NCI-H2171 treated with DMSO at 0.1 percent for 48 hours (cell line): ENCODE data around the gene CHDH.
A peak's percentile ranks its signal among the peaks of the same experiment; 100 is the strongest.

Experiments used
- DNase-seq: peaks from one replicate; lab custom pipeline; 2025; lab: John Stamatoyannopoulos, UW

CHDH gene

GRCh38 chr3:53846134-53846850 is at the start of gene CHDH, which contains the start of gene IL17RB:
Gene CHDH, minus strand, starts transcription at chr3:53846419. Its CDS starts 22,411 bp downstream, at chr3:53824008.
Gene IL17RB, plus strand, starts transcription at chr3:53846568. Its CDS starts 21 bp downstream, at chr3:53846589.
- no peak for DNase-seq

DNA sequence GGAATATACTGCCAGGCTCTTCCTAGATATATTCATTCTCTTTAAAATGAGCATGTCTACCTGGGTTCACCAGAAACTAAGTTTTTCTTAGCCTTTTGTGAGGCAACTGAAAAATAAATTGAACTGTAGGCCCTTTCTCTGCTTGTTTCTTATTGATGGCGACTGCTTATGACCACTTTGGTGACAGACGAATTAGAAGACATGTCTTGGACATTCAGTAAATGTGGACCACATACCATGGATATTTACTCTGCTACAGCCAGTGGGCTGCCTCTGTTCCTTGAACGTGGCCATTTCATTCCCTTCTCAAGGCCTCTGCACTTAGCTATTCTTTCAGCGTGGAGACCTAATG is 46.0 kb upstream of the CHDH start:
- no peak for DNase-seq

GRCh38 chr3:53891497-53892285 is 45.5 kb upstream of the CHDH start, which contains the start of gene SELENOK:
Gene SELENOK, minus strand, starts transcription at chr3:53891859.
- DNase-seq = peak; percentile 94

DNA sequence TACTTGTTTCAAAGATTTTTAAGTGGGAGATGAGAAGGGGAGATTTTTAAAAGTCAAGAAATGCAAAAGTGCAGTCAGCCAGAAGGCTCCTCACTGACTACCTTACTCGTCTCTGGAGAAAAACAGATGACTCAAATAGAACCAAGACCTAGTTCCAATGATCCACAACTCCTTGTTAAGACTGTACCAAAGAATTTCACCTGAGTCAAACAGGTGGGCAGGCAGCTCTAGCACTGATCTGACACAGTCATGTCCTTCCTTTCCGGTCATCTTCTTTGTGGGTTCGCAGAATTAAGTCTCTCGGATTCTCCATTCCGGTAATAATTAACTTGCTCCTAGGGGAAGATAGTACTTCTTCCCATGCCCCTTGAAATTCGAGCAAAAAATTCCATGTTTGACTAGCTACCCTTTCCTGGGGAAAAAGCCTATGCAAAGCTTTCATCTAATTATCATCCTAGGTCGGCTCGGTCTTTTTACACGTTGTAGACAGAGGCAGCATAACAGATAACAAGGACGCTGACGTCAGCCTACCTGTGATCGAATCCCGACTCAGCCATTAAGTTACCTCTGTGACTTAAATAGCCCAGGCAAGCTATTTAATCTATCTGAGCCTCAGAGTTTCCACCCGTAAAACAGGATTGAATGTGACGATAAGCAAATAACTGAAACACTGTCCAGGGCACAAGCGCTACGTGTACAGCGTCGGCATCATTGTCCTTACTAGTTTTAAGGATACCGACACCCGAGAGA is 44.7 kb upstream of the CHDH start:
- DNase-seq = no peak

GRCh38 chr3:53888232-53888631 is 42.0 kb upstream of the CHDH start:
- no peak for DNase-seq

GRCh38 chr3:53887446-53887845 is 41.2 kb upstream of the CHDH start:
- DNase-seq = no peak

GRCh38 chr3:53885239-53885638 is 39.0 kb upstream of the CHDH start:
- no peak for DNase-seq

GRCh38 chr3:53884623-53885022 is 38.4 kb upstream of the CHDH start:
- DNase-seq = no peak

- DNase-seq = no peak
Observed at GRCh38 chr3:53883008-53883407, 36.8 kb upstream of the CHDH start.

GRCh38 chr3:53881691-53882593 is 35.7 kb upstream of the CHDH start, which contains the start of gene ACTR8:
Gene ACTR8, minus strand, starts transcription at chr3:53882152. Its CDS starts 51 bp downstream, at chr3:53882101.
- peak; percentile 65 for DNase-seq

GRCh38 chr3:53880396-53881345 is 34.5 kb upstream of the CHDH start:
- no peak for DNase-seq

GRCh38 chr3:53865732-53866499 is 19.7 kb upstream of the CHDH start:
- no peak for DNase-seq

GRCh38 chr3:53863145-53863544 is 16.9 kb upstream of the CHDH start:
- no peak for DNase-seq

- DNase-seq = no peak
Observed at GRCh38 chr3:53862241-53862640, 16.0 kb upstream of the CHDH start.

DNA sequence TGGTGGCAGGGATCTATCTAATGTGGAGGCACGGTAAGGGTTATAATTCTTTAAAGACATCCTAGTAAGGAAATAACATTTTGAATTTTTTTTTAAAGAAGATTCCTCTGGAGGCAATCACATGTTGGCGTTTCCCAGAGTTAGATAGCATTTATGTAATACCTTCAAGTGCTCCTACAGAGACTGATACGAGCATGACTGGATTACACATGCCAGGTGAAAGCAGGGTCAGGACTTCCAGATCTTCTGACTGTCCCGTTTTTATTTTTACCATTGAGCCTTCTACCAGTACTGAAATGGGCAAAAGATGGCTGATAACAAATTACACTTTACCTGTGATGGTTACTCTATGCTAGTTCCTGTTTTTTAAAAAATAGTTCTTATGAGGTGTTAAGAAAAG is 14.0 kb upstream of the CHDH start:
- DNase-seq = no peak

DNA sequence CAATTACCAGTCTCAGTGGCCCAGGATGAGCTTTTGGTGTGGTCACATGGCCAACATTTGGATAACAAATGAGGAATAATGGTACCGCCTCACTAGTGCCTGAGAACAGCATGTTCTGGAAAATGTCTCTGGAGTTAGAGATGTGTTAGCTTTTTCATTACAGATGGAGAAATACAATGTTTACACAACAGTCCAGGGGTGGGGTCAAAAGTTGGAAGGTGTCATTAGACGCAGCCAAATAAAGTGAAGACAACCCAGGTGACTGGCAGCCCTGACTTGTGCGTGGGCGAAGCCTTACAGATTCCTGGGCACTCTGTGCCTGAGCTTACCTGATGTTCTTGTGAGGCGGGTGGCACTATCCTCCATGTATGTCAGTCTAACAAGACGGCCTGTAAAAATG is 13.0 kb upstream of the CHDH start:
- DNase-seq = no peak

GRCh38 chr3:53858096-53858741 is 12.0 kb upstream of the CHDH start:
- no peak for DNase-seq

GRCh38 chr3:53856964-53857363 is 10.7 kb upstream of the CHDH start:
- DNase-seq = no peak

DNA sequence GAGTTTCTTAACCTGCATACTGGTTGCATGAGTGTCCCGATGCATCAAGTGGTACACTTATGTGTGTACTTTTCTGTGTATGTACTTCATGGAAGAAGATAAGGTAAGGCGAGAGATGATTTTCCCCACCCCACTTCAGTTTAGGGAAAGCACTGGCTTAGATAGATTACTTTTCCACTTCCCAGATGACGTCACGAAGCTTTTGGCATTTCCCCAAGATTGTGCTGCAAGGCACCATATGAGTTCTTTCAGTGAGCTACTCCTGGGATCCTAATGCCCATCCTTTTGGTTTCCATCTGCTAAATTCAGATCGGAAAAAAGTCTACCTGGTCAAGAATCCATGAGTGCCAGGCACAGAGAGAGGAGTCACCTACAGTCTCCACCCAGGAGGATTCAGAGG is 4.7 kb upstream of the CHDH start:
- DNase-seq = no peak
